SK-N-SH treated with all-trans-retinoic acid at 6 μM for 48 hours (cell line): Measurements from ENCODE around the gene HSD11B1L.

Experiments used
- ATAC-seq: fragments of 200-7000 bp; cut with Tn5 transposase; 3 replicates; pipeline ENCODE4 v1.9.1; 2020; ENCODE audit warnings: mild to moderate bottlenecking, moderate library complexity
- CSDC2 ChIP-seq: fragments of 250-450 bp; sonication (Bioruptor Pico); IDR thresholded peaks from 2 replicates; pipeline ENCODE4 v1.5.0; 2020; ENCODE audit warnings: mild to moderate bottlenecking, moderate library complexity
- ESRRG ChIP-seq: fragments of 250-450 bp; sonication (Bioruptor Pico); IDR thresholded peaks from 2 replicates; pipeline ENCODE4 v1.6.1; 2021; ENCODE audit warnings: mild to moderate bottlenecking
- GLIS3 ChIP-seq: fragments of 250-450 bp; sonication (Bioruptor Pico); IDR thresholded peaks from 2 replicates; pipeline ENCODE4 v1.5.0; 2020; ENCODE audit warnings: mild to moderate bottlenecking, moderate library complexity
- ISL1 ChIP-seq: fragments of 250-450 bp; sonication (Bioruptor Pico); IDR thresholded peaks from 2 replicates; pipeline ENCODE4 v2.1.2; 2022; ENCODE audit warnings: mild to moderate bottlenecking, moderate library complexity
- OSR1 ChIP-seq: fragments of 250-450 bp; sonication (Bioruptor Pico); IDR thresholded peaks from 2 replicates; pipeline ENCODE4 v1.8.0; 2022; ENCODE audit warnings: moderate library complexity, mild to moderate bottlenecking, inconsistent platforms
- PPARA ChIP-seq: fragments of 250-450 bp; sonication (Bioruptor Pico); IDR thresholded peaks from 2 replicates; pipeline ENCODE4 v1.5.0; 2020; ENCODE audit warnings: mild to moderate bottlenecking, borderline replicate concordance
- RARB ChIP-seq: fragments of 250-450 bp; sonication (Bioruptor Pico); IDR thresholded peaks from 2 replicates; pipeline ENCODE4 v1.8.0; 2021; ENCODE audit warnings: mild to moderate bottlenecking, moderate library complexity
- SNAI2 ChIP-seq: fragments of 250-450 bp; sonication (Bioruptor Pico); IDR thresholded peaks from 2 replicates; pipeline ENCODE4 v1.5.0; 2020; ENCODE audit warnings: mild to moderate bottlenecking, moderate library complexity
- TCF4 ChIP-seq: fragments of 250-450 bp; sonication (Bioruptor Pico); IDR thresholded peaks from 2 replicates; pipeline ENCODE4 v1.8.0; 2021; ENCODE audit warnings: mild to moderate bottlenecking, moderate library complexity, borderline replicate concordance
- ZFP3 ChIP-seq: fragments of 250-450 bp; sonication (Bioruptor Pico); IDR thresholded peaks from 2 replicates; pipeline ENCODE4 v1.5.0; 2020; ENCODE audit warnings: mild to moderate bottlenecking, moderate library complexity
- ZFP30 ChIP-seq: fragments of 450-650 bp; formaldehyde crosslinking; IDR thresholded peaks from 2 replicates; pipeline ENCODE4 v1.5.0; 2022; ENCODE audit warnings: mild to moderate bottlenecking, moderate library complexity
- ZNF565 ChIP-seq: fragments of 450-650 bp; formaldehyde crosslinking; conservative IDR thresholded peaks from 2 replicates; pipeline ENCODE4 v1.5.0; 2020; ENCODE audit warnings: low read depth, mild to moderate bottlenecking, moderate library complexity
- ZNF70 ChIP-seq: fragments of 450-650 bp; formaldehyde crosslinking; IDR thresholded peaks from 2 replicates; pipeline ENCODE4 v1.5.0; 2020; ENCODE audit warnings: mild to moderate bottlenecking, moderate library complexity
- ZNF8 ChIP-seq: fragments of 450-650 bp; formaldehyde crosslinking; IDR thresholded peaks from 2 replicates; pipeline ENCODE4 v1.5.0; 2020; ENCODE audit warnings: mild to moderate bottlenecking, moderate library complexity
- TF ChIP-seq, protein P1 (sequence below): fragments of 250-450 bp; sonication (Bioruptor Pico); IDR thresholded peaks from 2 replicates; pipeline ENCODE4 v1.8.0; 2021; ENCODE audit warnings: low read depth, mild to moderate bottlenecking, moderate library complexity, borderline replicate concordance
- TF ChIP-seq, protein P2 (sequence below): fragments of 250-450 bp; sonication (Bioruptor Pico); IDR thresholded peaks from 2 replicates; pipeline ENCODE4 v1.5.1; 2020; ENCODE audit warnings: low read depth, mild to moderate bottlenecking, moderate library complexity
- TF ChIP-seq, protein P3 (sequence below): fragments of 250-450 bp; sonication (Bioruptor Pico); IDR thresholded peaks from 2 replicates; pipeline ENCODE4 v1.8.0; 2020; ENCODE audit warnings: mild to moderate bottlenecking, moderate library complexity, borderline replicate concordance
- TF ChIP-seq, protein P4 (sequence below): fragments of 250-450 bp; sonication (Bioruptor Pico); IDR thresholded peaks from 2 replicates; pipeline ENCODE4 v1.5.0; 2020; ENCODE audit warnings: mild to moderate bottlenecking, moderate library complexity
- TF ChIP-seq, protein P5 (sequence below): fragments of 250-450 bp; sonication (Bioruptor Pico); IDR thresholded peaks from 2 replicates; pipeline ENCODE4 v1.5.1; 2021; ENCODE audit warnings: mild to moderate bottlenecking, moderate library complexity

The HSD11B1L gene

DNA sequence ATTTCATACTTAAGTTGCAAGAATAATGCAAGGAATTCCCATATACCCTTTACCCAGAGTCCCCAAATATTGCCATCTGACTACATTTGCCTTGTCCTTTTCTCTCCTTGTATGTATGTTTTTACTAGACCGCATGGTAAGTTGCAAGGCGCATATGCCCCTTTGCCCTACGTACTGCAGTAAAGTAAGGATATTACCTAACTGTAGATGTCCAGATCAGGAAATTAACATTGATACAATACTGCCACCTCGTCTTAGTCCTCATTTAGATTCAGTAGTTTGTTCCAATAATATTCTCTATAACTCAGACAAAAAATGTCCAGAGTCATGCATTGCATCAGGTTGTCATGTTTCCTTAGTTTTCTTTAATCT, 48.6 kb upstream of the HSD11B1L start:
- TF ChIP-seq RARB (no peak), ZNF70 (CRISPR knock-in tag) (no peak), ZNF8 (no peak)
- no peak for ATAC-seq

DNA sequence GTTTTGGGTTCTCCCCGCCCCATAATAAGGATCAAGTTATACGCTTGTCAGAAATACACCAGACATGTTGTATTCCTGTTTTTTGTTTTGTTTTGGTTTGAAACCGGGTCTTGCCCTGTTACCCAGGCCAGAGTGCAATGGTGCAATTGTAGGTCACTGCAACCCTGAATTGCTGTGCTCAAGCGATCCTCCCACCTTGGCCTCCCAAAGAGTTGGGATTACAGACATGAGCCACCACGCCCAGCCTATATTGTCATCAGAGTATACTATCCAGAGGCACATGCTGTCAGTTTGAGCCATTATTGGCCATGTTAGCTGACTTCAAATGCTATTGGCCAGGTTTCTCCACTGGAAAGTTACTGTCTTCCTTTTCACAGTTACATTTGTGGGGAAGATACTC, 48.2 kb upstream of the HSD11B1L start:
- TF ChIP-seq, protein P1, sequence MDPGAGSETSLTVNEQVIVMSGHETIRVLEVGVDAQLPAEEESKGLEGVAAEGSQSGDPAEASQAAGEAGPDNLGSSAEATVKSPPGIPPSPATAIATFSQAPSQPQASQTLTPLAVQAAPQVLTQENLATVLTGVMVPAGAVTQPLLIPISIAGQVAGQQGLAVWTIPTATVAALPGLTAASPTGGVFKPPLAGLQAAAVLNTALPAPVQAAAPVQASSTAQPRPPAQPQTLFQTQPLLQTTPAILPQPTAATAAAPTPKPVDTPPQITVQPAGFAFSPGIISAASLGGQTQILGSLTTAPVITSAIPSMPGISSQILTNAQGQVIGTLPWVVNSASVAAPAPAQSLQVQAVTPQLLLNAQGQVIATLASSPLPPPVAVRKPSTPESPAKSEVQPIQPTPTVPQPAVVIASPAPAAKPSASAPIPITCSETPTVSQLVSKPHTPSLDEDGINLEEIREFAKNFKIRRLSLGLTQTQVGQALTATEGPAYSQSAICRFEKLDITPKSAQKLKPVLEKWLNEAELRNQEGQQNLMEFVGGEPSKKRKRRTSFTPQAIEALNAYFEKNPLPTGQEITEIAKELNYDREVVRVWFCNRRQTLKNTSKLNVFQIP: no peak
- TF ChIP-seq ZFP30 (no peak), ZNF565 (CRISPR knock-in tag) (no peak), CSDC2 (CRISPR knock-in tag) (no peak), TCF4 (CRISPR knock-in tag) (no peak), SNAI2 (CRISPR knock-in tag) (no peak), OSR1 (no peak), GLIS3 (CRISPR knock-in tag) (no peak), ISL1 (CRISPR knock-in tag) (no peak), ZNF70 (CRISPR knock-in tag) (no peak), ZFP3 (CRISPR knock-in tag) (no peak), ESRRG (CRISPR knock-in tag) (no peak), PPARA (CRISPR knock-in tag) (no peak), RARB (no peak)
- TF ChIP-seq, protein P2, sequence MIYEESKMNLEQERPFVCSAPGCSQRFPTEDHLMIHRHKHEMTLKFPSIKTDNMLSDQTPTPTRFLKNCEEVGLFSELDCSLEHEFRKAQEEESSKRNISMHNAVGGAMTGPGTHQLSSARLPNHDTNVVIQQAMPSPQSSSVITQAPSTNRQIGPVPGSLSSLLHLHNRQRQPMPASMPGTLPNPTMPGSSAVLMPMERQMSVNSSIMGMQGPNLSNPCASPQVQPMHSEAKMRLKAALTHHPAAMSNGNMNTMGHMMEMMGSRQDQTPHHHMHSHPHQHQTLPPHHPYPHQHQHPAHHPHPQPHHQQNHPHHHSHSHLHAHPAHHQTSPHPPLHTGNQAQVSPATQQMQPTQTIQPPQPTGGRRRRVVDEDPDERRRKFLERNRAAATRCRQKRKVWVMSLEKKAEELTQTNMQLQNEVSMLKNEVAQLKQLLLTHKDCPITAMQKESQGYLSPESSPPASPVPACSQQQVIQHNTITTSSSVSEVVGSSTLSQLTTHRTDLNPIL: no peak
- TF ChIP-seq, protein P3, sequence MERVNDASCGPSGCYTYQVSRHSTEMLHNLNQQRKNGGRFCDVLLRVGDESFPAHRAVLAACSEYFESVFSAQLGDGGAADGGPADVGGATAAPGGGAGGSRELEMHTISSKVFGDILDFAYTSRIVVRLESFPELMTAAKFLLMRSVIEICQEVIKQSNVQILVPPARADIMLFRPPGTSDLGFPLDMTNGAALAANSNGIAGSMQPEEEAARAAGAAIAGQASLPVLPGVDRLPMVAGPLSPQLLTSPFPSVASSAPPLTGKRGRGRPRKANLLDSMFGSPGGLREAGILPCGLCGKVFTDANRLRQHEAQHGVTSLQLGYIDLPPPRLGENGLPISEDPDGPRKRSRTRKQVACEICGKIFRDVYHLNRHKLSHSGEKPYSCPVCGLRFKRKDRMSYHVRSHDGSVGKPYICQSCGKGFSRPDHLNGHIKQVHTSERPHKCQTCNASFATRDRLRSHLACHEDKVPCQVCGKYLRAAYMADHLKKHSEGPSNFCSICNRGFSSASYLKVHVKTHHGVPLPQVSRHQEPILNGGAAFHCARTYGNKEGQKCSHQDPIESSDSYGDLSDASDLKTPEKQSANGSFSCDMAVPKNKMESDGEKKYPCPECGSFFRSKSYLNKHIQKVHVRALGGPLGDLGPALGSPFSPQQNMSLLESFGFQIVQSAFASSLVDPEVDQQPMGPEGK: no peak
- TF ChIP-seq, protein P4, sequence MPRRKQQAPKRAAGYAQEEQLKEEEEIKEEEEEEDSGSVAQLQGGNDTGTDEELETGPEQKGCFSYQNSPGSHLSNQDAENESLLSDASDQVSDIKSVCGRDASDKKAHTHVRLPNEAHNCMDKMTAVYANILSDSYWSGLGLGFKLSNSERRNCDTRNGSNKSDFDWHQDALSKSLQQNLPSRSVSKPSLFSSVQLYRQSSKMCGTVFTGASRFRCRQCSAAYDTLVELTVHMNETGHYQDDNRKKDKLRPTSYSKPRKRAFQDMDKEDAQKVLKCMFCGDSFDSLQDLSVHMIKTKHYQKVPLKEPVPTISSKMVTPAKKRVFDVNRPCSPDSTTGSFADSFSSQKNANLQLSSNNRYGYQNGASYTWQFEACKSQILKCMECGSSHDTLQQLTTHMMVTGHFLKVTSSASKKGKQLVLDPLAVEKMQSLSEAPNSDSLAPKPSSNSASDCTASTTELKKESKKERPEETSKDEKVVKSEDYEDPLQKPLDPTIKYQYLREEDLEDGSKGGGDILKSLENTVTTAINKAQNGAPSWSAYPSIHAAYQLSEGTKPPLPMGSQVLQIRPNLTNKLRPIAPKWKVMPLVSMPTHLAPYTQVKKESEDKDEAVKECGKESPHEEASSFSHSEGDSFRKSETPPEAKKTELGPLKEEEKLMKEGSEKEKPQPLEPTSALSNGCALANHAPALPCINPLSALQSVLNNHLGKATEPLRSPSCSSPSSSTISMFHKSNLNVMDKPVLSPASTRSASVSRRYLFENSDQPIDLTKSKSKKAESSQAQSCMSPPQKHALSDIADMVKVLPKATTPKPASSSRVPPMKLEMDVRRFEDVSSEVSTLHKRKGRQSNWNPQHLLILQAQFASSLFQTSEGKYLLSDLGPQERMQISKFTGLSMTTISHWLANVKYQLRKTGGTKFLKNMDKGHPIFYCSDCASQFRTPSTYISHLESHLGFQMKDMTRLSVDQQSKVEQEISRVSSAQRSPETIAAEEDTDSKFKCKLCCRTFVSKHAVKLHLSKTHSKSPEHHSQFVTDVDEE (CRISPR knock-in tag): no peak
- no peak for ATAC-seq

DNA sequence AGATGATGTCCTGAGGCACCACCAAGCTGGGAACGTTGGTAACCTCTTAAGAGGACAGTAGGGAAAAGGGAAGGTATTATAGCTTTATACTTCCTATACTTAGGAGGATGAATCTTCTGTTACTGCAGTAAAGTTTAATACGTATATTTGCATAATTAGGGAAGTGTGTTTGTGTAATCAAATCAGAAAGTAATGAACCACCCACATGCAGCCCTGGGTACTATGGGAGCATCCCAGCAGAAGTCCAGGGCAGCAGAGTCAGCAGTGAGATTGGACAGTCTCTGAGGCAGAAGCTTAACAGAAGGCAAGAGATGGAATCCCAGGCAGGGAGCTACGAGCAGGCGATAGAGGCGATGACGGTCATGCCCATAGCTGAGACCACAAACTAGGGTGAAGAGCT, 45.4 kb upstream of the HSD11B1L start:
- TF ChIP-seq CSDC2 (CRISPR knock-in tag): no peak
- TF ChIP-seq, protein P5, sequence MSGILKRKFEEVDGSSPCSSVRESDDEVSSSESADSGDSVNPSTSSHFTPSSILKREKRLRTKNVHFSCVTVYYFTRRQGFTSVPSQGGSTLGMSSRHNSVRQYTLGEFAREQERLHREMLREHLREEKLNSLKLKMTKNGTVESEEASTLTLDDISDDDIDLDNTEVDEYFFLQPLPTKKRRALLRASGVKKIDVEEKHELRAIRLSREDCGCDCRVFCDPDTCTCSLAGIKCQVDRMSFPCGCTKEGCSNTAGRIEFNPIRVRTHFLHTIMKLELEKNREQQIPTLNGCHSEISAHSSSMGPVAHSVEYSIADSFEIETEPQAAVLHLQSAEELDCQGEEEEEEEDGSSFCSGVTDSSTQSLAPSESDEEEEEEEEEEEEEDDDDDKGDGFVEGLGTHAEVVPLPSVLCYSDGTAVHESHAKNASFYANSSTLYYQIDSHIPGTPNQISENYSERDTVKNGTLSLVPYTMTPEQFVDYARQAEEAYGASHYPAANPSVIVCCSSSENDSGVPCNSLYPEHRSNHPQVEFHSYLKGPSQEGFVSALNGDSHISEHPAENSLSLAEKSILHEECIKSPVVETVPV (CRISPR knock-in tag): no peak
- no peak for TF ChIP-seq PPARA (CRISPR knock-in tag)
- TF ChIP-seq, protein P4 (CRISPR knock-in tag): no peak
- TF ChIP-seq OSR1: no peak
- no peak for TF ChIP-seq ZNF8
- no peak for ATAC-seq
